Pancreas (tissue), 10 donors: Measurements from ENCODE around the gene SHD. TPM values are rescaled to one million over a fixed set of nuclear protein-coding genes. Genes with fewer than 3 reads are reported as not detected.
"Not testable (repeated sequence)": the region's sequence is repeated elsewhere in the genome, so short reads cannot be mapped to it uniquely, and the experiment has no call there.

Source experiments
- ATAC-seq, 4 donors: fragments of 200-7000 bp; cut with Tn5 transposase; one replicate each; pipeline versions ENCODE4 v1.8.0 to v1.9.1; 2020; ENCODE audit warnings: mild to moderate bottlenecking in 4 of 4, moderate library complexity in 4 of 4
- DNase-seq, 6 donors: peaks; one replicate each; pipeline ENCODE4 v3.0.0-alpha.2; 2020
- FAIRE-seq: peaks from 2 replicates; lab custom pipeline; 2012; peaks lifted over from hg19 to GRCh38; lab: Jason Lieb, UNC
- H3K27ac ChIP-seq, 4 donors: fragments of 200-600 bp; sonication (generic); 1 replicate in 3 of 4; 2 replicates in 1 of 4; pipeline versions ENCODE4 v1.5.0 to v1.8.0; 2020
- H3K27me3 ChIP-seq, 4 donors: fragments of 200-600 bp; one replicate each; pipeline ENCODE4 v1.8.0; 2021
- H3K36me3 ChIP-seq, 3 donors: fragments of 200-600 bp; sonication (generic) in 1 of 3; one replicate each; pipeline versions ENCODE4 v1.5.0 to v1.8.0; 2020 to 2021
- H3K4me1 ChIP-seq, 3 donors: fragments of 200-600 bp; one replicate each; pipeline ENCODE4 v1.8.0; 2021
- H3K4me3 ChIP-seq, 4 donors: fragments of 200-600 bp; sonication (generic) in 2 of 4; one replicate each; pipeline versions ENCODE4 v1.5.0 to v1.8.0; 2020 to 2021
- H3K9me3 ChIP-seq, 4 donors: fragments of 200-600 bp; one replicate each; pipeline ENCODE4 v1.8.0; 2021
- CTCF ChIP-seq, 4 donors: fragments of 200-600 bp; sonication (generic) in 3 of 4; IDR thresholded peaks; one replicate each; pipeline versions ENCODE4 v1.5.0 to v1.8.0; 2021; ENCODE audit warnings: antibody characterized with exemption in 4 of 4
- WGBS, 2 donors: extraction: QIAGEN DNeasy Blood & Tissue Kit; methylation state at CpG; one replicate each; pipeline ENCODE4 v1.1.7; 2013; 5-methylcytosine and 5-hydroxymethylcytosine counted together
- intact Hi-C, 3 donors: fragments of 100-400 bp; cut with DNase I; formaldehyde crosslinking; loops; one replicate each; pipeline versions ENCODE4 v1.11.1 to v1.14.2; 2022
- polyA plus RNA-seq, 2 donors: library from polyadenylated mRNA; stranded (reverse); fragments of 200-250 nt; gene quantifications; one replicate each; pipeline ENCODE4 v1.2.3, GENCODE V29; 2013
- total RNA-seq, 6 donors: library from RNA; stranded (reverse); fragmentation: NEBNext Ultra II Directional in 4 of 6; extraction: Animal tissue kit (Norgen Biotek cat#: 25700) in 4 of 6; gene quantifications; one replicate each; pipeline versions ENCODE4 v1.2.1 to v1.2.4, GENCODE V29; 2021 to 2023
- donor health status: healthy with polysubstance abuse.
- donor health status: DM: no; HTN: no; CAD: no; lungs with moderate emphysema.
- donor health status: DM: no; HTN: no; CAD: no.
- donor health status: control.
- donor health status: control.
- donor health status: Bipolar disorder and iron deficiency.
- donor health status: DM: yes; HTN: yes; CAD: no.
- donor health status: DM: no; HTN: no; CAD: no.
- donor health status: DM: no; HTN: no; CAD: no.
- donor health status: DM: yes; HTN: yes; CAD: no.

Gene SHD
- total and polyA plus RNA-seq, 8 donors: not detected

GRCh38 chr19:4327252-4327876, 48.3 kb downstream of the SHD start:
- peak overlapping the region; percentile 10 to 33 (median 16) for H3K4me3 ChIP-seq
- FAIRE-seq: no peak
- intact Hi-C loops: no loop called here

GRCh38 chr19:4327877-4328242, 48.8 kb downstream of the SHD start:
- H3K4me1 ChIP-seq: no peaks in the 10 kb centered on the region
- FAIRE-seq: no peak
- H3K36me3 ChIP-seq: no peaks in the 10 kb centered on the region
- peak overlapping the region in 2 of 4 donors; percentile 23 to 38 for H3K27ac ChIP-seq
- peak overlapping the region; percentile 10 to 33 (median 16) for H3K4me3 ChIP-seq
- no peaks in the 10 kb centered on the region for H3K27me3 ChIP-seq
- no peaks in the 10 kb centered on the region for H3K9me3 ChIP-seq
- peak; percentile 19 to 57 (median 30) for ATAC-seq
- intact Hi-C loops: no loop called here
- TF ChIP-seq CTCF (IDR thresholded peaks at IDR 0.05): no peak
- WGBS, 2 donors: 6 to 17% methylated on average over 13 of the region's 13 CpGs
- DNase-seq: no peak

More at GRCh38 chr19:4327252-4327876, 48.3 kb downstream of the SHD start:
- Histone ChIP-seq H3K36me3 (no peaks in the 10 kb centered on the region), H3K27me3 (no peaks in the 10 kb centered on the region), H3K27ac (peak overlapping the region in 1 of 4 donors; percentile 38), H3K9me3 (no peaks in the 10 kb centered on the region), H3K4me1 (no peaks in the 10 kb centered on the region)
- DNase-seq (peak in 5 of 6 donors; percentile 78 to 92 (median 82)), ATAC-seq (peak in 3 of 4 donors; percentile 5 to 64 (median 59))
- WGBS, 2 donors: 14 to 34% methylated on average over 28 to 30 of the region's 30 CpGs
- TF ChIP-seq CTCF (IDR thresholded peaks at IDR 0.05): no peak

GRCh38 chr19:4328243-4328990, 49.4 kb downstream of the SHD start:
- no peaks in the 10 kb centered on the region for H3K4me1 ChIP-seq
- intact Hi-C loops: no loop called here
- no peak for TF ChIP-seq CTCF (IDR thresholded peaks at IDR 0.05)
- no peaks in the 10 kb centered on the region for H3K36me3 ChIP-seq
- ATAC-seq (peak; percentile 87 to 95 (median 90)), DNase-seq (peak; percentile 95 to 100 (median 96)), FAIRE-seq (no peak)
- H3K4me3 ChIP-seq: peak overlapping the region in 3 of 4 donors; percentile 10 to 54 (median 20)
- 11 to 12% methylated on average over 33 to 49 of the region's 49 CpGs for WGBS, 2 donors
- peak overlapping the region in 2 of 4 donors; percentile 23 to 38 for H3K27ac ChIP-seq
- H3K27me3 ChIP-seq: no peaks in the 10 kb centered on the region
- no peaks in the 10 kb centered on the region for H3K9me3 ChIP-seq

GRCh38 chr19:4328991-4329681, 50.1 kb downstream of the SHD start:
- H3K4me1 ChIP-seq, ATAC-seq, H3K27ac ChIP-seq, H3K27me3 ChIP-seq, FAIRE-seq, intact Hi-C loops, H3K9me3 ChIP-seq, H3K36me3 ChIP-seq: not testable (repeated sequence)
- DNase-seq: peak in 5 of 6 donors; percentile 30 to 75 (median 54)
- H3K4me3 ChIP-seq: peak overlapping the region in 2 of 4 donors; percentile 20 to 54
- WGBS, 2 donors: 56 to 74% methylated on average over 35 of the region's 35 CpGs

GRCh38 chr19:4329858-4330257, 50.8 kb downstream of the SHD start:
- Histone ChIP-seq H3K9me3 (no peaks in the 10 kb centered on the region), H3K4me1 (no peaks in the 10 kb centered on the region), H3K36me3 (no peaks in the 10 kb centered on the region), H3K4me3 (no peak overlapping the region), H3K27me3 (no peaks in the 10 kb centered on the region), H3K27ac (no peak overlapping the region)
- TF ChIP-seq CTCF (IDR thresholded peaks at IDR 0.05): no peak
- DNase-seq (peak in 1 of 6 donors; percentile 78), ATAC-seq (no peak), FAIRE-seq (no peak)
- WGBS, 2 donors: 96 to 97% methylated on average over 19 of the region's 19 CpGs
- intact Hi-C loops: no loop called here
